ENCODE results near the gene DMBT1.

GRCh38 chr10:122559228-122559627, 1.3 kb upstream of the DMBT1 start:
- TF ChIP-seq, protein P1, sequence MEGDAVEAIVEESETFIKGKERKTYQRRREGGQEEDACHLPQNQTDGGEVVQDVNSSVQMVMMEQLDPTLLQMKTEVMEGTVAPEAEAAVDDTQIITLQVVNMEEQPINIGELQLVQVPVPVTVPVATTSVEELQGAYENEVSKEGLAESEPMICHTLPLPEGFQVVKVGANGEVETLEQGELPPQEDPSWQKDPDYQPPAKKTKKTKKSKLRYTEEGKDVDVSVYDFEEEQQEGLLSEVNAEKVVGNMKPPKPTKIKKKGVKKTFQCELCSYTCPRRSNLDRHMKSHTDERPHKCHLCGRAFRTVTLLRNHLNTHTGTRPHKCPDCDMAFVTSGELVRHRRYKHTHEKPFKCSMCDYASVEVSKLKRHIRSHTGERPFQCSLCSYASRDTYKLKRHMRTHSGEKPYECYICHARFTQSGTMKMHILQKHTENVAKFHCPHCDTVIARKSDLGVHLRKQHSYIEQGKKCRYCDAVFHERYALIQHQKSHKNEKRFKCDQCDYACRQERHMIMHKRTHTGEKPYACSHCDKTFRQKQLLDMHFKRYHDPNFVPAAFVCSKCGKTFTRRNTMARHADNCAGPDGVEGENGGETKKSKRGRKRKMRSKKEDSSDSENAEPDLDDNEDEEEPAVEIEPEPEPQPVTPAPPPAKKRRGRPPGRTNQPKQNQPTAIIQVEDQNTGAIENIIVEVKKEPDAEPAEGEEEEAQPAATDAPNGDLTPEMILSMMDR (IDR thresholded peaks at IDR 0.05; ENCODE audit: low read depth, low read length) = no peak
- TF ChIP-seq EZH2phosphoT487 (IDR thresholded peaks at IDR 0.05; ENCODE audit: low read depth) = no peak

Measured in OCI-LY3 (cell line).